Glomerular endothelial cell (primary cell): ENCODE measurements around the gene FNDC8. TPM values are rescaled to one million over a fixed set of nuclear protein-coding genes. Genes with fewer than 3 reads are reported as not detected.
"Not testable (repeated sequence)": the region's sequence is repeated elsewhere in the genome, so short reads cannot be mapped to it uniquely, and the experiment has no call there.

Source experiments
- DNase-seq: peaks from one replicate; pipeline ENCODE4 v3.0.0-alpha.2; 2011; ENCODE audit warnings: low read depth, low spot score; ENCODE audit errors: extremely low read depth
- total RNA-seq: library from RNA; depleted of rRNA; stranded (reverse); fragments of >200 nt; gene quantifications from 2 replicates; pipeline ENCODE4 v1.2.3, GENCODE V29; 2015

FNDC8 gene
- total RNA-seq: not detected in 2 replicates

DNA sequence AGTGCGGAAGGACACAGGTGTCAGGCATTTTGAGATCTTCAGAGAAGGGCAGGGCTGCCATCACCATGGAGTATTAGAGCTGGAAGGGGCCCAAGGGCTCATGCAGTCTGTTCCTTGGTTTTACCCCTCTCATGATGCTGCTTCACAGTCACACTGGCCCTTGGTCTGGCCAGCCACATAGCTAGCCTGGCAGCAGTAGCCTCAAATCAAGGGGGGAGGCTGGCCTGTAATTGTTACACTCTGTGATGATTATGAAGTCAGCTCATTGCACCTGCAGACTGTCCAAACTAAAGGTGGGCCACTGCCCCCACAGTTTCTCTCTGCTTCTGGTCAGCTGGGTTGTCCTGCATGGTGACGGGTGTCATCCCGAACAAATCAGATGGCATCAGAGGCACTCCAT lies at the start of gene FNDC8:
Gene FNDC8 (plus strand): TSS at position 301 of the 400 bp plus-strand sequence. CDS start 79 bp downstream, at position 380.
- DNase-seq: no peak

DNA sequence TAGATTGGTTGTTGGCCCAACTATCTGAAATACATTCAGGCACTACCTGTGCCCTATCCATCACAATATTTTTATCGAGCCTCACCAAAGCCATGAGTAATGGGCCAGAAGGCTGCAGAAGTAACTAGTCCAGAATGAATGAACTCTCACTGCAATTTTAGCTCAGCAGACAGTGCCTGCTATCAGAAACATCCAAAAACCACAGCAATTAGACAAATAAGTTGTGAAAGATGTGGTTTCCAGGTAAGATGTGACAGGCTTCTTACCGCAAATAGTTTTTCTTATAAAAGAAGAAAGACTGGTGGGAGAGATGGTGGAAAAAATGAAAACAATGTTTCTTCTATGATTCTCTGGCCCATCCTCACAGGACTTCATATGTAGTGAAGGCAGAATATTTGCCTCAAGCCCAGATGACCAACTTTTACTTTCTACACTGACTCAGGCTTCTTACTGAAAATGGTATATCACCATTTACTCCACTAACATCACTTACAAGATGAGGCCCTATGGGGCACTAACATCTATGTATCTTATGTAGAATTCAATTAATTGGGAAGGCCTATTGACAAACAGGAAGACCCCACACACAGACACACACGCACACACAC lies 48.1 kb upstream of the FNDC8 start:
- no peak for DNase-seq

DNA sequence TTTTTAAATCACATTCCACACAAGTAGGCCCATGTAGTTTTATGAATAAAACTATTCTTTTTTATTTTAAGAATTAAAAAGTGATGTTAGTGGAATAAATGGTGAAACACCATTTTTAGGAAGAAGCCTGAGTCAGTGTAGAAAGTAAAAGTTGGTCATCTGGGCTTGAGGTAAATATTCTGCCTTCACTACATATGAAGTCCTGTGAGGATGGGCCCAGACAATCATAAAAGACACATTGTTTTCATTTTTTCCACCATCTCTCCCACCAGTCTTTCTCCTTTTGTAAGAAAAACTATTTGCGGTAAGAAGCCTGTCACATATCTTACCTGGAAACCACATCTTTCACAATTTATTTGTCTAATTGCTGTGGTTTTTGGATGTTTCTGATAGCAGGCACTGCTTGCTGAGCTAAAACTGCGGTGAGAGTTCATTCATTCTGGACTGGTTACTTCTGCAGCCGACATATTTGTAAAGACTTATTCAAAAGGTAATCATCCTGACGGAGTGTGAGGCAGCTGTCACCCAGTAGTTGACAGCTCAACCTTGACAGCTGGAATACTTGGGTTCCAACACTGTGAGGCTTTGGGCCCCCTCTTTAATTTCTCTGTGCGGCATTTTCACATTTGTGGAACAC lies 47.3 kb upstream of the FNDC8 start:
- DNase-seq: no peak

DNA sequence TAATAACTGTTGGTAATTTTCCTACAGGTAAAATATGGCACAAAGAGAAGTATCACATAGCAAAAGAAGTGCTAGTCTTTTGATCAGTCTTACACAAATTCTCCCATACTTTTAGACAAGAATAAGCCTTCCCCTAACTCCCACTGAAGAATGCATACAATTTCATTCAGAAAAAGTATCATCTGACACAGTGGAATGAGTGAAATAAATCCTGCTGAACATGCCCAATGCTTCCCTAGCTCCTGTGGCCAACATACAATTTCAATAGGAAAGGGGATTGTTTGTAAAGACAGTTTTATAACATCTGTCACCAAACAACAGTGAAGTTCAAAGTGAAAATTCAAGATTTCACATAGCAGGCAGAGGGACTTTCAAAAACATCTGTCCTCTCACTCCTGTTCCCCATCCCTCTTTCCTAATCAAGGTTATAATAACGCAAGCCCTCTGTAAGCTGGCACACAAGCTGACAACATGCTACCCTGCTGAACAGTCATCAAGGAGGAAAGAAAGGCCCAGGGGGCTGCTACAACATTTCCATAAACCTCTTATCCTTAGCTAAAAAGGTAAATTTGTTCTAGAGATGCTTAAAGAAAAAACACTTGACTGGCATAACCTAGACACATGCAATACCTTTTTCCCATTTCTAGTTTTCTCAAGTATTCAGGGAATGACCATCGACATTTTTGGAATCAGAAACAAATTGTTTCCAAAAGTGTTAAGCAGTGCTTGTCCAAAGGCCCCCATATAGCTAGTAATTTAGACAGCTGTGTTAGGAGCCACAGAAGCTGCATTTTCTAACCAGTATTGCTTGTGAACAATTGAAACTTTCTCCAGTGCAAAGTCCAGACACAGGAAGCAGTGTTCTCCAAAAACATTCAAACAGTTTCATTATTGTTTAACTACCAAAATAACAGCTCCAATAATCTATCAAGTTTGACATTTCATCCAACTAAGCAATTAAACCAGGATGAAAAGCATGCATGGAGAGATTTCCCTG lies 46.4 kb upstream of the FNDC8 start:
- DNase-seq: no peak

DNA sequence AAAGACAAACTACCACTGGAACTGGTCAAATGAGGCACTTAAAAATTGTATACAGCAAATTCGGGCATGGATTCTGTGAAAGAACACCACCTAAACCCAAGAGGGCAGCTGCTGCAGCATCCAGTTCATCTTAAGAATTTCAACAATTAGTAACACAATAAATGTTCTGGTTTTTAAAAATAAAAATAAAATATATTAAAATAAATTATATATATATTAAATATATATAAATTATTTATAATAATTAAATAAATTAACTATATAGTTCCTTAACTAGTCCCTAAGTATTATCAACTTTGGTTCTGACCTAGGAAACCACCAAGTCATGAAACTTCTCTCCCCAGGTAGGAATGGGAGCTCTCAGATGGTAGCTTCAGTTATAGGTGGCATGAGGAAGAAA lies 44.5 kb upstream of the FNDC8 start:
- no peak for DNase-seq

DNA sequence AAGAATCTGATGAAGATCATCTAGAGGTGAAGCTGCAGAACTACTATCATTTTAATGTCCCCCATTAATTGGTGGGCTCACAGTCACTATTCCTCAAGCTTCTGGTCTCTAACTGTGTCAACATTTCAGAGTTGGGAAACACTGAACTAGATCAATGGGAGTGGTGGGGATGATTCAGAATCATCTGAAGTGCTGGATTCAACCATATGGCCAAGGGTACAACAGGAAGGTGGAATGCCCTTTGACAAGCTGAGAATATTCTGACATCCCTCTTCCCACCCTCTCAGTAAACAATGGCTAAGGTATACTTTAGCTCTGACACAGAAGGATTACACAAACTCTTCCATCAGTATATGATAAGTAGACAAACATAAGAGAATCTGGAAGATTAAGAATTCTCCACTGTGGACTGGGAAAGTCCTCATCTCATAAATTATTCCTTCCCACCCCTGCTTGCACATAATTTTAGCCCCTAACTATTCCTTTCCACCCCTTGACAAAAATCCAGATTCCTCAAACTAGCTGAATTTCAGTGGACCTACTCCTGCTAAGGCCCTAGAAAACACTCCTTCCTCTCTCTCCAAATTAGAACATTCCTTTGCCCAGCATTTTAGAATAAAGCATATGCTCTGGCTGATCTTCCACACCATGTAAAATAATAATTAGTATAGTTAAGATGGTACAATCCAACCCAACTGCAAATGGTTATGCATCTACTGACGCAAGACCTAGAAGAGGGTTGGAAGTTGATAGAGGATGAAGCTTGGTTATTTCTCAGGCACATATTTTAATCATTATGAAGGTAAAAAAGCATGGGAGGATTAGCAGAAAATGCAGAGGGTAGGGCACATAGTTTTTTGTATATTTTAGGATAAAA lies 41.6 kb upstream of the FNDC8 start:
- DNase-seq: no peak

DNA sequence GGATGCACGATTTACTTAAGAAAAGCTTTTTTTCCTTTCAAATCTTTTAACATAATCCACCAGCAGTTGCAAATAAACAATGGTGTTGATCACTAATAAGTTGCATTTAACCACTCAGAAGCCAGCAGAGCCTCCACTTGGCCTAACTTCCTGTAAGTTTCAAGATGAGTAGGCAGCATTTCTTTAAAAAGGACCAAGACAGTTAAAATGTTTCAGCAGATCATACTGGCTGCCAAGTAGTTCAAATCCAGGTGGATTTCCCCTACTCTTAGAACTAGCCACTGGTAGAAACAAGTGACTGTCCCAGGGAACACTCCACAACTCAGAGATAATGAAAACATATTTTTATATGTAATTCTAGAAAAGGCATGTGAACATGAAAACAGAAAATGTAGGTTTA lies 40.9 kb upstream of the FNDC8 start:
- DNase-seq: no peak

DNA sequence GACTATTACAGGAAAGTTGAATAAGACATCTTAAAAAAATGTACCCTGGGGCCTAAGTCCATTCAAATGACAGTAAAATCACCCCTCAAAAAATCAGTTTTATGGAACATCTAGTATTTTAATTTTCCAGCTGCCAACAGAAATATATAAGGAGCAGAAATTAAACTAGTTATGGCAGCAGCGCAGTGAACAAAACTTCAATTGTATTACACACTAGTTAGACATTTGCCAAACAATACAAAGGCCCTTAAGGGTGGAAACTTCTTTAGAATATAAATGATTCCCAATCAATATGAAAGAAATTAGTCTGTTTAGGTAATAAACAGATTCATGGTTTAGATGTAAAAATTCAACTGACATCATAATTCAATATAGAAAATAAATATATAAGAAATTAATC lies 39.8 kb upstream of the FNDC8 start:
- no peak for DNase-seq

DNA sequence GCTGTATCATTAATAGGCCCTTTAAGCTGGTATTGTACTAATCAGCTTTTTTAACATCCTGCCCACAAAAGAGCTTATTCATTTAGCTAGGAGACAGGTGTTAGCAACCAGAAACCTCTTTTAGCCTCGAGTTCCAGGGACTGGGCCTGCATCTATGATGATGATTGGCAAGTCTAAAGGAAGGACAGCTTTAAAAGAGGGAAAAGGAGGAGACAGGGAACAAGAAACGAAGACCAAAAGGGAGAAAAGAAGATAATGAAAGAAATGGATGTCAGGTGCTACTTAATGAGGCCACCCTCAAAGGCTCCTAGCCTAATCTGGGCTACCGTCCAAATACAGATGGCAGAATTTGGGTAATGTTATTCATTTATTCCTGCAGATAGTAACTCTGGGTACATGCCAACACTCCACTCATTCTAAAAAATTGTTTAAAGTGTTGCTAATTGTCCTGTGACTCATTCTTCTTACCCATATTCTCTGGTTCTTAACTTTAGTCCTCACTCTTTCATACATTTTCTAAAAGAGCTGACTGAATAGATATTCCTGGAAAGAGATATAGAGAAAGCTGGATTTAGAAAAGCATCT lies 39.2 kb upstream of the FNDC8 start:
- DNase-seq: no peak

DNA sequence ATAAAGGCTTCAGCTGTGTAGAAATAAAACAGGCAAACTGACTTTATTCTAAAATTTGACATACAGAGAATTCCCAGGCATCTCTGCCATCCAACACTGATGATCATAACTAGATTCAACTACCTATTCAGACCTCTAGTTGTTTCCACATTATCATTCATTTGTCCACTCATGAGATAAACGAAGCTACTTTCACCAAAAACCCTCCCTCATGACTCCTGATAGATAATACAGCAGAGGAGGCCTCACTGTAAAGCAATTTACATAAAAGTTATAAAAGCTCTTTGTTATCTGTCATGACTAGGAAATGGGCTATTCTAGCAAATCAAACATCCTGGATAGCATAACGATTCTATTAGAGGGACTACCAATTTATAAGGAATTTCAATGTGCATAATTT lies 38.3 kb upstream of the FNDC8 start:
- no peak for DNase-seq

DNA sequence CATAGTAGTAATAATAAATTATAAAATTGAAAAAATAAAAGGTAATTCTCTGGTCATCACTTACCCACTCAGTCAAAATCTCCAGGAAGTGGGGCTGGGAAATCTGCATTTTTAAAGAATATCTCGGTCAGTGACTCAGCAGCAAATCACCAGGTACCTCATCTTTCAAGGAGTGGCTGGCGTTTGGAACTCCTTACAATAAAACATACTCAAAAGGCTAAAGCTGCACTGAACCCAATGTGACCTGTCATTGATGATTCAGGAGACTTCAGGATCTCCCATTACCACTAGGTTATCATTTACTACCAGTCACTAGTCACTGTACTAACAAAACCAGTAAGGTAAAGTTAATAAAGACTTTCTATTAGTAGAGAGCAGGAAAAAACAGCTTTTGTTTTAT lies 36.4 kb upstream of the FNDC8 start:
- no peak for DNase-seq

DNA sequence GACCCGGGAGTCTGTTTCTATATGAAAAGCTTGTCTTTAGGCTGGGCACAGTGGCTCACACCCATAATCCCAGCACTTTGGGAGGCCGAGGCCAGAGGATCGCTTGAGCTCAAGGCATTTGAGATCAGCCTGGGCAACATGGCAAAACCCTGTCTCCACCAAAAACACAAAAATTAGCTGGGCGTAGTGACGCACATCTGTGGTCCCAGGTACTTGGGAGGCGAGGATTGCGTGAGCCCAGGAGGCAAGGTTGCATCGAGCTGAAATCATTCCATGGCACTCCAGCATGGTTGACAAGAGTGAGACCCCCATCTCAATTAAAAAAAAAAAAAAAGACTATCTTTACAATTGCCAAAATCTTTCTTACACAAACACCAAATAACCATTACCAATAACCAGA lies 35.3 kb upstream of the FNDC8 start:
- DNase-seq: no peak

DNA sequence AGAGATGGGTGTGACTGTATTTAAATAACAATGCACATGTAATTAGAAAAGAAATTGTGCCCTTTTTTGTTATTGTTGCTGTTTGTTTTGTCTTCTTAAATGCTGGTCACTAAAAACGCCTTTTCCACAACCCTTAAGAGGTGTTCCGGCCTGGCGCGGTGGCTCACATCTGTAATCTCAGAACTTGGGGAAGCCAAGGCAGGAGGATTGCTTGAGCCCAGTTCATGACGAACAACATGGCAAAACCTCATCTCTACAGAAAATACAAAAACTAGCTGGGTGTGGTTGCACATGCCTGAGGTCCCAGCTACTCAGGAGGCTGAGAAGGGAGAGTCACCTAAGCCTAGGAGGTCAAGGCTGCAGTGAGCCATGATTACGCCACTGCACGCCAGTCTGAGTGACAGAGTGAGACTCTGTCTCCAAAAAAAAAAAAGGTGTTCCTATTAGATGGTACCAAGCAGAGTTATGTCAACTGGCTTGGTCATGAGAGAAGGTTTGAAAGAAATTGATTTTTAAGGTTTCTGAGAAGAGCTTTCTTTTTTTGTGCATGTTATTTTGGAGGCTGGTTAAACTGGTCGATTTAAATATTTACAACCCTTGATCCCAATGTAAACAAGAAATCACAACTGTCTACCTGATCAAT lies 34.4 kb upstream of the FNDC8 start:
- DNase-seq: no peak

DNA sequence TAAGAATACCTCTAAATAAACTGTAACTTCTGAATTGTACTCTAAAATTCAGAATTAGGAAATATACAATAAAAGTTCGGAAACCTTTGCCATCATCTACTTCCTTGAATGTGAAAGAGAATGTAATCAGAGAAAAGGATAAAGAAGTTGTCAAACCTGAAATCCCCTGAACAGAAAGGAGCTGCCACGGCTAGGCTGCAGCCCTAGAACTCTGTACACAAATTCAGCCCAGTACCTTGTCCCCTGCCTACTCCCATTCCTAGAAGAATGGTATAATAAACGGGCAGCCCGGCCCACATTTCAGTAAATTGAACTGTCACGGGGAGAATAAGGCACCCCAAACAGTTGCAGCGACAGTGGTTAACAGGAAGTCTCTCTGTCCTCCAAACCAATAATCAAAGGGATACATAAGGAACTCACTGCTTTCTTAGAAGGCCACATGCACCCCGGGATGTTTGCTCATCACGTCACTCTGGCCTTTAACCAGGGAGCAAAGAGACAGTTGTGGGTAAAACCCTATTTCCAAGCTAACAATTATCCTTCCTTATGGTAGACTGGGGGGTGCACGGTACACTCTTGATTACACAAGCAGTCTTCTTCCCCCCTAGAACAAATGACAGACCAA lies 33.6 kb upstream of the FNDC8 start:
- no peak for DNase-seq

DNA sequence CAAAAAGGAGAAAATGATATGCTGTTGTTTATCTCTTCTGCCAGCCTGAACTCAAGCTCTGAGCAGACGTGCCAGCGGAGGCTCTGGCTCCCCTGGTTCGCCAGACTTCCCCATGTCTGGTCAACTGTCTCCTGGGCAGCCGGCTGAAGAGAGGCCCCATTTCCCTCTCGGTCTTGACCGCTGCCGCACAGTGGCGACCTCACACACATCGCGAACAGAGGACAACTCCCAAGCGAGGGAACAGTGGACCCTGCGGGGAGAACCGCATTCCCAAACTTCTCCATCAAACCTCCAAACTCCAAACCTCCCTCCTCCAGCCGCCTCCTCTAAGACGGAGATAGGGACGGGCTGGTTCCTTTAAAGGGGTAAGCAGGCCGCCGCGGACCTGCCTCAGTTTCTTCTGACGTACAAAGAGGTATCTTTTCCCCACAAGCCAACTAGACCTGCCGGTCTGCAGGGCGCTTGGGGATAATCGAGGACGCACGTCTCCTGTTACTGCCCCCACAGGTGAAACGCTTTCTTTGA lies 33.0 kb upstream of the FNDC8 start:
- DNase-seq: no peak

DNA sequence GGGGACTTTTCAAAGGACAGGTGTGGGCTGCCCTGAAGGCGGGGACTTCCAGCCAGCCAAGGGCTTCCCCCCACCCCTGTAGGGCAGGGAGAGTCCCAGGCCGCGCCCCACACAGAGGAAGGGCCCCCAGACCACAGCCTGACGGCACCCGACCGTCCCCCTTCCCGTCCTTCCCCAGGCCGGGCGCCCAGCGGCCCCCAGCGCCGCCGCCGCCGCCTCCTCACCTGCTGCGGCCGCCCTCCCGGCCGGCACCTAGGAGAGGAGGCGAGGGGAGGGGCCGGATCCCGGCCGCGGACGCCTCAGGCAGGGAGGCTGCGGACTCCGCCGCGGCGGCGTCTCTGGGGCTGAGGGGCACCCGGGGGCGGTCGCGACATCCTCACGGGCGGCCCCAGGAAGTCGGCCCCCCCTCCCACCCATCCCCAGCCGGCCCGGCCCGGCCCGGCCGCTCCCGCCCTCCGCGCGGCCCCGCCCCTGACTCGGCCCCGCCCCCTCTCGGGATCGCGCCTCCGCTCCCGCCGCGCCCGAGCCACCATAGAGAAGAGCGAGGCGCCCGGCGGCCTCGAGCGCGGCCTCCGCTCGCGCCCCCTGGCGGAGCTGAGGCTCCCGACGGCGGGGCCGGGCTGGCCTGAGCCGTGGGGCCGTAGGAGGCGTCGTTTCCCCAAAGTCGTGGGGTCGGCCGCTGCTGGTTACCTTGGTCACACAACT lies 32.4 kb upstream of the FNDC8 start:
- no peak for DNase-seq

DNA sequence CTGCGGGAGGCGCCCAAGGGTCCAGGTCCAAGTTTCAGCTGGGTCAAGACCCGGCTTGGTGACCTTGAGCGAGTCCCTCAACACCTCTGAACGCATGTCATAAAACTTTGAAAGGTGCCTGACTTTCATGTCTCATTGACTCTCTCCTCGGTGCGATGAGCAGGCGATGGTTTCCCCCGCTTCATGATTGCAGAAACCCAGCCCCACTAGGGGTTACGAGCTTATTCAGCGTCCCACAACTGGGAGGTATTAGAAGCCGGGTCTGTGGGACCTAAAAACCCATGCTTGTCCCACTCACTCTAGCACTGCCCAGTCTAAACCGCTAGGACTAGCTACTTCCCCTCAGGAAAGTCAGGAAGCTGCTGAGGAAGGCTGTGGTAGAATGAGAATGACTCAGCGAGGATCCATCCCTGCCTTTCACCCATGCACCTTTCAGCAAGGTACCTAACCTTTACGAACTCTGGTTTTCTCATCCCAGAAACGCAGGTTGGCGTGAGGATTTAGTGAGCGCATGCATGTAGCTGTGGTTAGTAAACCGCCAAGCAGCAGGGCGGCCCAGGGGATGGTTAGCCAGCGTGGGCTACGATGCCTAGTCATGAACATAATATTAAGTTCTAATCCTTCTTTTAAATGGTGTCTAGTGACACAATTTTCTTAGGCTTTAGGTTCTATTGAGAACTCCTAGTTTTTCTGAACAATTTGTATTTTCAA lies 31.7 kb upstream of the FNDC8 start:
- no peak for DNase-seq

DNA sequence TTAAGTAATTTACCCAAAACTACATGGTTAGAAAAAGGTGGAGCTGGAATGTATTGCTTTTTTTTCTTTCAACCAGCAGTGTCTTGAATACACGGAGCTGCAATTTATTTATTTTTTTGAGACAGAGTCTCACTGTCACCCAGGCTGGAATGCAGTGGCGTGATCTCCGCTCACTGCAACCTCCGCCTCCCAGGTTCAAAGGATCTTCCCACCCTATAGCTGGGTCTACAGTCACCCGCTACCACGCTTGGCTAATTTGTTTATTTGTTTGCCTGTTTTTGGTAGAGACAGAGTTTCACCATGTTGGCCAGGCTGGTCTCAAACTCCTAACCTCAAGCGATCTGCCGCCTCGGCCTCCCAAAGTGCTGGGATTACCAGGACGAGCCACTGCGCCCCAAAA lies 30.7 kb upstream of the FNDC8 start:
- DNase-seq: not testable (repeated sequence)
